Smooth muscle cell (in vitro differentiated cells): ENCODE measurements around the gene TNIK. TPM values are rescaled to one million over a fixed set of nuclear protein-coding genes. Genes with fewer than 3 reads are reported as not detected.

Source experiments
- DNase-seq: peaks from one replicate; lab custom pipeline; 2025; ENCODE audit not compliant: unreplicated experiment; lab: John Stamatoyannopoulos, UW
- H2AFZ ChIP-seq: fragments of 200-600 bp; sonication (generic); 2 replicates; pipeline ENCODE4 v1.6.0; 2016; ENCODE audit warnings: antibody characterized with exemption, low read depth, mild to moderate bottlenecking
- H3F3A ChIP-seq: fragments of 200-600 bp; sonication (generic); 2 replicates; pipeline ENCODE4 v1.6.0; 2017; ENCODE audit warnings: antibody characterized with exemption, low read depth
- H3K27ac ChIP-seq: fragments of 200-600 bp; sonication (generic); 2 replicates; pipeline ENCODE4 v1.5.1; 2016; ENCODE audit warnings: low read depth, mild to moderate bottlenecking
- H3K27me3 ChIP-seq: fragments of 200-600 bp; sonication (generic); 2 replicates; pipeline ENCODE4 v1.6.1; 2016; ENCODE audit warnings: low read depth, mild to moderate bottlenecking
- H3K36me3 ChIP-seq: fragments of 200-600 bp; sonication (generic); 2 replicates; pipeline ENCODE4 v1.5.1; 2016; ENCODE audit warnings: low read depth
- H3K4me1 ChIP-seq: fragments of 200-600 bp; sonication (generic); 2 replicates; pipeline ENCODE4 v1.5.1; 2016; ENCODE audit warnings: low read depth
- H3K4me2 ChIP-seq: fragments of 200-600 bp; sonication (generic); 2 replicates; pipeline ENCODE4 v1.6.0; 2016; ENCODE audit warnings: mild to moderate bottlenecking
- H3K4me3 ChIP-seq: fragments of 200-600 bp; sonication (generic); 2 replicates; pipeline ENCODE4 v1.5.1; 2016; ENCODE audit warnings: mild to moderate bottlenecking
- H3K79me2 ChIP-seq: fragments of 200-600 bp; sonication (generic); 2 replicates; pipeline ENCODE4 v1.6.0; 2016; ENCODE audit warnings: low read depth, mild to moderate bottlenecking
- H3K9ac ChIP-seq: fragments of 200-600 bp; sonication (generic); 2 replicates; pipeline ENCODE4 v1.6.0; 2016; ENCODE audit warnings: low read depth
- H3K9me3 ChIP-seq: fragments of 200-600 bp; sonication (generic); replicated peaks from 2 replicates; pipeline ENCODE4 v1.5.1; 2016; ENCODE audit warnings: low read depth
- H4K20me1 ChIP-seq: fragments of 200-600 bp; sonication (generic); 2 replicates; pipeline ENCODE4 v1.6.0; 2016; ENCODE audit warnings: low read depth
- CTCF ChIP-seq: fragments of 200-600 bp; sonication (generic); IDR thresholded peaks from 2 replicates; pipeline ENCODE4 v1.5.1; 2017; ENCODE audit warnings: borderline replicate concordance, mild to moderate bottlenecking, antibody characterized with exemption; ENCODE audit not compliant: insufficient read depth, poor library complexity, severe bottlenecking
- WGBS: methylation state at CpG from one replicate; pipeline ENCODE4 v1.1.7; 2016; ENCODE audit warnings: low lambda C conversion rate; 5-methylcytosine and 5-hydroxymethylcytosine counted together
- polyA plus RNA-seq: library from polyadenylated mRNA; unstranded; fragments of >200 nt; fragmentation: Nextera tagmentation; extraction: Ambion mirVana; gene quantifications from 2 replicates; pipeline ENCODE4 v1.2.1, GENCODE V29; 2016
- total RNA-seq: library from RNA; depleted of rRNA; stranded (reverse); fragments of >200 nt; gene quantifications from 2 replicates; pipeline ENCODE4 v1.2.3, GENCODE V29; 2014

The TNIK gene
- total and polyA plus RNA-seq, 2 experiments from 2014 or later, result 10.4 to 12.5 TPM

GRCh38 chr3:171417813-171418212 lies 42.4 kb downstream of the TNIK start:
- WGBS, result 23% methylated on average over 3 of the region's 3 CpGs
- H3F3A ChIP-seq, result no peaks in the 10 kb centered on the region
- peak overlapping the region; percentile 46 for H3K9ac ChIP-seq
- peak overlapping the region; percentile 69 for H3K4me2 ChIP-seq
- no peaks in the 10 kb centered on the region for H3K36me3 ChIP-seq
- peaks cover 15% of the 10 kb centered on the region for H3K79me2 ChIP-seq
- H3K4me1 ChIP-seq, result no peaks in the 10 kb centered on the region
- TF ChIP-seq CTCF, result no peak
- H4K20me1 ChIP-seq, result peaks cover 7% of the 10 kb centered on the region
- no peak for DNase-seq
- no peak overlapping the region for H3K4me3 ChIP-seq
- H3K9me3 ChIP-seq, result no peaks in the 10 kb centered on the region
- peak overlapping the region; percentile 86 for H3K27ac ChIP-seq
- no peaks in the 10 kb centered on the region for H3K27me3 ChIP-seq
- no peak overlapping the region for H2AFZ ChIP-seq

DNA sequence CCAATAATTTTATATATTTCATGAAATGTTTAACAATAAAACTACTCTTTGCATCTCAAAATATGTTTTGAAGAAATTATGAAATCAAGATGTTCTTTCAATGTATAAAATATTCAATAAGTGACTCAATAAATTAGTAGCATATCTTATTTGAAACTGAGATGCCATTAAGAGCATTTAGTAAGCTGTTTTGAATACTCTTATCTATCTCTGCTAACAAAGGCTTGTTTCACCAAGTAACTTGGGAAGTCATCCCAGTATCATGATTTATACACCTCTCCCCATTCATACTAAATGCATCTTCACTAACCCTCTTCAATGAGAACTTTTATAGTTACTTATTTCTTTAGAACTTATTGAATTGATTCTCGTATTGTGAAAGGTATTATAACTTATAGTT lies 43.1 kb downstream of the TNIK start:
- WGBS, result 100% methylated on average over 1 of the region's 1 CpG
- H3K79me2 ChIP-seq, result peaks cover 16% of the 10 kb centered on the region
- H2AFZ ChIP-seq, result no peak overlapping the region
- H3K36me3 ChIP-seq, result no peaks in the 10 kb centered on the region
- no peaks in the 10 kb centered on the region for H3K27me3 ChIP-seq
- H3F3A ChIP-seq, result no peaks in the 10 kb centered on the region
- H3K9ac ChIP-seq, result no peak overlapping the region
- no peaks in the 10 kb centered on the region for H3K9me3 ChIP-seq
- no peak for DNase-seq
- H4K20me1 ChIP-seq, result peaks cover 12% of the 10 kb centered on the region
- H3K4me1 ChIP-seq, result no peaks in the 10 kb centered on the region
- TF ChIP-seq CTCF, result no peak
- peak overlapping the region; percentile 69 for H3K4me2 ChIP-seq
- H3K4me3 ChIP-seq, result no peak overlapping the region
- peak overlapping the region; percentile 86 for H3K27ac ChIP-seq

- Histone ChIP-seq H3K79me2 (peaks cover 18% of the 10 kb centered on the region), H3F3A (no peaks in the 10 kb centered on the region), H3K9me3 (no peaks in the 10 kb centered on the region), H3K4me1 (no peaks in the 10 kb centered on the region), H3K4me2 (no peak overlapping the region), H4K20me1 (peaks cover 16% of the 10 kb centered on the region), H3K9ac (no peak overlapping the region), H3K36me3 (no peaks in the 10 kb centered on the region), H3K27me3 (no peaks in the 10 kb centered on the region), H3K27ac (peak overlapping the region; percentile 86), H2AFZ (no peak overlapping the region), H3K4me3 (no peak overlapping the region)
- no peak for TF ChIP-seq CTCF
- WGBS, result 85% methylated on average over 2 of the region's 2 CpGs
- no peak for DNase-seq
These were observed 43.5 kb downstream of the TNIK start for GRCh38 chr3:171416666-171417065.

DNA sequence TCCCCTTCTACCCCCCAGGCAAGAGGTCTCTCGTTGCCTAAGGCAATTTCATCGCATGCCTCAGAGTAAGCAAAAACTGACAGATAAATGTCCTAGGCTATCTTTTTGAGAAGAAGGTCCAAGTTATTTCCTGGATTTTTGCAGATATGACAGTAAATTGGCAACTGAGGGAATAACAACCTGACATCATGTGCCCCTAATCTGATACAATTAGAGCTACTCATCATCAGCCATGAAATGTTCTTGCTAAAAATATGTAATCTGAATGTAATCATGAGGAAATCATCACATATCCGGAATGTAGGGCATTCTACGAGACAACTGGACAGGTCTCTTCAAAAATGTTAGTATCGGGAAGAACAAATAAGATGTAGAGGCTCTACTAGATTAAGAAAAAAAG lies 44.1 kb downstream of the TNIK start:
- no peaks in the 10 kb centered on the region for H3K9me3 ChIP-seq
- H3K4me3 ChIP-seq, result no peak overlapping the region
- H3F3A ChIP-seq, result no peaks in the 10 kb centered on the region
- no peaks in the 10 kb centered on the region for H3K27me3 ChIP-seq
- H3K27ac ChIP-seq, result no peak overlapping the region
- no peak for DNase-seq
- no peaks in the 10 kb centered on the region for H3K4me1 ChIP-seq
- peaks cover 18% of the 10 kb centered on the region for H3K79me2 ChIP-seq
- no peak overlapping the region for H3K9ac ChIP-seq
- WGBS, result 97% methylated on average over 5 of the region's 5 CpGs
- H2AFZ ChIP-seq, result no peak overlapping the region
- no peak overlapping the region for H3K4me2 ChIP-seq
- peaks cover 16% of the 10 kb centered on the region for H4K20me1 ChIP-seq
- TF ChIP-seq CTCF, result no peak
- no peaks in the 10 kb centered on the region for H3K36me3 ChIP-seq
